GM10847 (cell line): ENCODE data around the gene ECHS1.

ENCODE experiments used
- POLR2A ChIP-seq: IDR thresholded peaks from 2 replicates; pipeline ENCODE4 v1.6.1; 2011; ENCODE audit not compliant: insufficient read length; ENCODE audit errors: extremely low read depth

Gene ECHS1

DNA sequence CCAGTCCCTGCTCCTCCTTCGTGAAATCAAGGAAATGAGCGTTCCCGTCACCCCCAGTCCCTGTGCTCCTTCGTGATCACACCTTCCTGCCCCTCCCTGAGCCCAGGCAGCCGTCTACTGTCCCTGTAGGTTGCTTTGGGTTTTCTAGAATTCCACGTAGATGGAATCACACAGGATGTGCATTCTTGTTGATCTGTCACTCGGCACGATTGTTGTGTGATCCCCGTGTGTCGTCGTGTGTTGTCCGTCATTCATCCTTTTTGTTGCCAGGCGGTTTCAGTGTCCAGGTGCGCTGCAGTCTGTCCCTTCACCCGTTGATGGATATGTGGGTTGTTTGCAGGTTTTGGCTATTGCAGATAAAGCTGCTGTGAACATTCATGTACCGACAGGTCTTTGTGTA, 30.2 kb upstream of the ECHS1 start:
- no peak for TF ChIP-seq POLR2A

DNA sequence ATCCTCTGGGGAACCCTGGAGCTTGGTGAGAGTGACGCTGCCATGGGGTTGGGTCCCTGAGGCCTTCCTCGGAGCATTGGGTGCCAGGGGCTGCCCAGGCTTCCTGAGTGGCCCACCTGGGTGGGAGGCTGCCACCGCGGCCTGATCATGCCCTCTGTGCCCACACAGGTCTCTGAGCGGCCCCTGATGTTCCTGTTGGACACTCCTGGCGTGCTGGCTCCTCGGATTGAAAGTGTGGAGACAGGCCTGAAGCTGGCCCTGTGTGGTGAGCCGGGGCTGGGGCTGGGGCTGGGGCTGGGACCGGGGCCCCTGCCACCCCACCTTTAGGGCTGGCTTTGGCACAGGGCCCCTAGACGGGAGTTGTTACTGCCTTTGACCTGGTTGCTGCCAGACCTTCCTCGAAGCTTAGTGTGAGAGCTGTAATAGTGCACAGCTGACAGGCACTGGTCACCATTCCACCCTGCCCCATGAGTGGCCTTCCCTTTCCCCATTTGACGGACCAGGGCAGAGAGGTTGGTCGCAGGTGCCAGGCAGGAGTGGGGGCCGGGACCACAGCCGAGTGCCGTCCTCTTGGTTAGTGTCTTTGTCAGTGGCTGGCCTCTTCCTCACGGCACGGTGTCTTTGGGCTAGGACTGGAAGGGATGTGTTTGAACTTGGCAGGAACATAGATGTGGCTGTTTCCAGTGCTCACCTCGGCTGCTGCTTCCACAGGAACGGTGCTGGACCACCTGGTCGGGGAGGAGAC, 29.0 kb upstream of the ECHS1 start:
- no peak for TF ChIP-seq POLR2A

DNA sequence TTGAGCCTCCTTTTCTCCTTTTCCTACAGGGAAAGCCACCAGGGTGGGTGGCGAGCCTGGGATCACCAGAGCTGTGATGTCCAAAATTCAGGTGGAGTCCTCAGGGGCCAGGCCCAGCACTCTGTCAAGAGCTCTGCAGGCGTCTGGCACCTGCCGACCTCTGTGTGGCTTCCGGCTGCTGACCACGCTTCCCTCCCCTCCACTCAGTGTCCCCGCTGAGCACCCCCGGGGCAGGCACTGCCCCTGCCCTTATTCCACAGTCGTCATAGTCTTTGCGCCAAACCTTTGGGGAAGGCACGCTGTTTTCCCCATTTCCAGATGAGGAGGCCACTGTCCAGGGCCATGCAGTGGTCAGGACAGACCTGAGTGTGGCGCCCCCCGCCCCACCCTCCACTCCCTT, 28.3 kb upstream of the ECHS1 start:
- no peak for TF ChIP-seq POLR2A

DNA sequence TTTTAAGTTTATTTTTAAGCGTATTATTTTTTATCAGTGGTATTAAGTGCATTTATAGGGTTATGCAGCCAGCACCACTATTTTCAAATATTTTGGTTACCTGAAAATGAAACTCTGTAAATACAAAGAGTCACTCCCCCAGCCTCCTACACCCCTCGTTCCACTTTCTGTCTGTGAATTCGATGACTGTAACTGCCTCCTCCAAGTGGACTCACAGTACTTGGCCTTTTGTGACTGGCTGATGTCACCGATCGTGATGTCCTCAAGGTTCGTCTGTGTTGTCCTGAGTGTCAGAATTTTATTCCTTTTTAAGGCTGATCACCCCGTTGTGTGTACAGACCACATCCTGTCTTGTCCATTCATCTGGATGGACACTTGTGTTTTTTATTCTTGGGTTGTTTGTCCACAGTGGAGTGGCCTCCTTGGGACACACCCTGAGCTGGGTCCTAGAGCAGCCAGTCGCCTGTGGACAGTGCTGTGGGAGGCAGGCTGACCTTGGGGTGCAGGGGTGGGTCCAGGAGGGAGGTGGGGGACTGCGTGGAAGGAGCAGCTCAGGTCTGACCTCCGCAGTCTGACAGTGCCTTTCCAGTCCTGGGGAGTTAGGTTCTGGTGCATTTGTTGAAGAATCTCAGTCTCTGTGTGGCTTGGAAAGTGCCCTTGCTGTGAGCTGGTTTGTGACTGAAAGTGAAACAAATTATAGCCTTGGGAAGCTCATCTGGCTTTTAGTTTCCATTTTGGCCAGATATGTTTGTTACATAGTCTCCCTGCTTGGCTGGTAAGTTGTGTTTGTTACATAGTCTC, 27.7 kb upstream of the ECHS1 start:
- no peak for TF ChIP-seq POLR2A

DNA sequence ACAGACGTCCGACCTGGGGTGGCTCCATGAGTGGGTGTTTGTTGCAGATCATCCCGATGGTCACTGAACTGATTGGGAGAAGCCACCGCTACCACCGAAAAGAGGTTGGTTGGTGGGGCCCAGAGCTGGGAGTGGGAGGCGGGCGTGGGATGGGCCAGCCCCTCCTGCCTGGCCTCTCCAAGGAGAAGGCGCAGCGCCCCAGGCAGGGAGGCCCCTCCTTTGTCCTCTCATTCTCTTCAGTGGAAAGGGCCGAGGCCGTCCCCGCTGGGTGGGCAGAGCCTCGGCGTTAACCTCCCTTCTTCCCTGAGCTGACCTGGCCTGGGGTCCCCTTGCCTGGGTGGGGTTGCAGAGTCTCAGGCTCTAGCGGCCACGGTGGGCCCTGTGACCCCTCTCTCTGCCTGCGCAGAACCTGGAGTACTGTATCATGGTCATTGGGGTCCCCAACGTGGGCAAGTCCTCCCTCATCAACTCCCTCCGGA, 26.0 kb upstream of the ECHS1 start:
- TF ChIP-seq POLR2A, result no peak

DNA sequence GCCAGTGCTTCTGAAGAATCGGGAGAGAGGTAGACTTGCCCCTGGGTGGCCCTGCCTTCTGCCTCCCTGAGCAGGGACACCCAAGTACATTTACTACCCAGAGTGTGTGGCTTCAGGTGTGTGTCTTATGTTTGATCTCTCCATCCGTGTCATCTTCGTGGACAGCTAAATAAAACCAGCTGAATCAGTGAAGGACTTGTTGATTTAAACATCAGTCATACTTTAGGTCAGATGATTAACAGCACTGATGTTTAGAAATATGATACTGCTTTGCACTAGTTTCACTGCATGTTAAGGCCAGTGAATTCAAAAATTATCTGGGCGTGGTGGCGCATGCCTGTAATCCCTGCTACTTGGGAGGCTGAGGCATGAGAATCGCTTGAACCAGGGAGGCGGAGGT, 24.8 kb upstream of the ECHS1 start:
- no peak for TF ChIP-seq POLR2A

DNA sequence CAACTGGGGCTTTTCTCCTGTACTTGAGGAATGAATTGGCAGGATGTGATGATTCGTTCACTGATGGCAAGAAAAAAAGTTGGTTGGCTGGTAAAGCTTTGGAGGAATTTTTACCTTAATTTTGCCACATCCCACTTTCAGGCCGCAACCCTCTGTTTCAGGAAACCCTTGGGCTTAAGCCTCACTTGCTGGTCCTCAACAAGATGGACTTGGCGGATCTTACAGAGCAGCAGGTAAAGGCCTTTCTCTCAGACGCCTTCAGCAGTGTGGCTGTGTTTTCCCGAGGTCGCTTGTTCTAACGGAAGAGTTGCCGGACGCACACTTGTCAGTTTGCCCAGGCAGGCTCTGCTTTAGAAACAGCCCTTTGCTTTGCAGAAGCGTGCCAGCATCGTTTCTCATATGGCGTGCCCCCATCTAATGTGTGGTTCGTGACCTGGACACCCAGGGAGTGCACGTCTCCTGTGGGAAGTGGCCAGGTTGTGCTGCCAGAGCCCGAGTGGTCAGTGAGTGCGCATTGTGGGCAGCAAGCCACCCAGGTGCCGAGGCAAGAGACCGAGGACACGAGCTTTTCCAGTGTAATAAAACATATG, 23.0 kb upstream of the ECHS1 start:
- TF ChIP-seq POLR2A, result no peak

DNA sequence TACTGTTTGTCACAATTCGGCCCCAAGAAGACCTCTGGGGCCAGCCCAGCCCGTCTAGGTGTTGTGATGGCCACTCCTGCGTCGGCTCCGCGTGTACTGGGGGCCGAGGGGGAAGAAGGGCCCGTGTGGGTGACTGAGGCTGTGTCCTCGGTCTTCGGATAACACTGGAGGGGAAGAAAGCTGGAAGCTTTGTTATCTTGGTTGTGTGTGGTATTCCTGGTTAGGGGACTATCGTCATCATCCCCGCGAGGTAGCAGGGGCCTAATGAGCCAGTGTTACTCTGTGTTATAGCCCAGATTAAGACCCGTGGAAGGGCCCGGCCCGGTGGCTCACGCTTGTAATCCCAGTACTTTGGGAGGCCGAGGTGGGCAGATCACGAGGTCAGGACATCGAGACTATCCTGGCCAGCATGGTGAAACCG, 21.7 kb upstream of the ECHS1 start:
- TF ChIP-seq POLR2A, result no peak

DNA sequence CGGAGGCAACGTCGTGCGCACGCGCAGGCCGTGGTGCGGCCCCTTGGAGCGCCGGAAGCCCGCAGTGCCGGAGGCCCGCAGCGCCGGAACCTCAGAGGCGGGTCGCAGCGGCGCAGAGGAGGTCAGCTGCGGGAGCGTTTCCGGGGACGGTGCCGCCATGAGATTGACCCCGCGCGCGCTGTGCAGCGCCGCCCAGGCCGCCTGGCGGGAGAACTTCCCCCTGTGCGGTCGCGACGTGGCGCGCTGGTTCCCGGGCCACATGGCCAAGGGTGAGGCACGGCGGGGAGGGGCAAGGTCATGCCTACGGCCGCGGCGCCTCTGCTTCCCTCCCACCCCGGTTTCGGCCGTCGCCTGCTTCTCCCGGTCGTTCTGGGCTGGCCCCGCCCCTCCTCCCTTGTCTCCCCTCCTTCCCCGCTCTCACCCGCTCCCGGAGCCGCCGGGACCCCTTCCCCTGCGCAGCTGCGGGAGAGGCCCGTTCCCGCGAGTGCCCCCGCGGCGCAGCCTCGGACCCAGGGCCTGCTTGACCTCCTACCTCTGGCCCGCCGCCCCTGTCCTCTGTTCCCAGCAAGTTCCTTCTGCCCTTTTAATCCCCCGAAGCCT, 21.0 kb upstream of the ECHS1 start, which contains the start of gene MTG1:
TSS of gene MTG1 (plus strand) at position 94 of the 600 bp plus-strand sequence. CDS start at position 158, 64 bp downstream.
- TF ChIP-seq POLR2A, result peak; percentile 82

DNA sequence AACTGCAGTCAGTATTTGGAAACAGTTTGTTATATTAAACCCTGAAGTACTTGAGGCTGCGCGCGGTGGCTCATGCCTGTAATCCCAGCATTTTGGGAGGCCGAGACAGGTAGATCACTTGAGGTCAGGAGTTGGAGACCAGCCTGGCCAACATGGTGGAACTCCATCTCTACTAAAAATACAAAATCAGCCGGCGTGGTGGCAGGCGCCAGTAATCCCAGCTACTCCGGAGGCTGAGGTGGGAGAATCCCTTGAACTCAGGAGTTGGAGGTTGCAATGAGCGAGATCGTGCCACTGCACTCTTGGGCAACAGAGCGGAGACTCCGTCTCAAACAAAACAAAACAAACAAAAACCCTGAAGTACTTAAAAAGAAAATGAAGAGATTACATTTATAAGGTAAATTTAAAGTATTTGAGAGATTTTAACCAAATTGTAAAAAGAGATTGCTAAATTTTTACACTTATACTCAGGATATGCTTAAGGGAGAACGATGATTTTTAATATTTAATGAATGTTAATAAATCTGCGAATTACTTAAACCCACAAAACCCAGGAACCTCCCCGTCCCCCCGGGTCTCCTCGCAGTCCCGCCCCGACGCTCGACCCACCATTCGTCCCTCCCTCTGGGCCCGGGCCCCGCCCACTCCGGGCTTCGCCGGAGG, 20.4 kb upstream of the ECHS1 start:
- no peak for TF ChIP-seq POLR2A

DNA sequence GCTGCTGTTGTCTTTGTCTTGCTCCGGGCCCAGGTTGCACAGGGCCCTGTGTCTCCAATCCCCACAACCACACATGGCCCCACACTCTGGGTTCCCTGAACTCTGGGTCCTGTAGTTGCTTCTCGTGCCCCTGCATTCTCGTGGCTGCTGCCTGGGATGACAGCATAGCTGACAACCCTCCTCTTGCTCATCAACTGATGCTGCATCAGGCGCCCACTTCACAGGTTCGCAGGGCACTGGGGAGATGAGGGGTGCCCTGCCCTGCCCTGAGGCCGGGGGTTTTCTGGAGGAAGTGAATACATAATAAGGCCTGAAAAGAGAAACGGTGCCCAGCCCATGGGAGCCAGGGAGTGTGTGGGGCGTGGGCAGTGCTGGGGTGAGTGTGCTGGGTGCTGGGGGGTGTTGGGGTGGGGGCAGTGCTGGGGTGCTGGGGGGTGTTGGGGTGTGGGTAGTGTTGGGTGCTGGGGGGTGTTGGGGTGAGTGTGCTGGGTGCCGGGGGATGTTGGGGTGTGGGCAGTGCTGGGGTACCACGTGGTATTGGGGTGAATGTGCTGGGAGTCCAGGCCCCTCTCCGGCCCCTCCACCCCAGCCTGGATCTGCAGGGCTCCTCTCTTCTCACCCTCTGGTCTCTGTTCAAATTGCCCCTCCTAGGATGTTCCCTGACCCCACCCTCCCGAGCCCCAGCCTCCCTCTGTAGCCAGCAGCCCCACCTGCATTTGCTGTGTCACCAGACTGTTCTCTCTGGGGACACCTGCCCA, 18.8 kb upstream of the ECHS1 start:
- TF ChIP-seq POLR2A, result no peak

DNA sequence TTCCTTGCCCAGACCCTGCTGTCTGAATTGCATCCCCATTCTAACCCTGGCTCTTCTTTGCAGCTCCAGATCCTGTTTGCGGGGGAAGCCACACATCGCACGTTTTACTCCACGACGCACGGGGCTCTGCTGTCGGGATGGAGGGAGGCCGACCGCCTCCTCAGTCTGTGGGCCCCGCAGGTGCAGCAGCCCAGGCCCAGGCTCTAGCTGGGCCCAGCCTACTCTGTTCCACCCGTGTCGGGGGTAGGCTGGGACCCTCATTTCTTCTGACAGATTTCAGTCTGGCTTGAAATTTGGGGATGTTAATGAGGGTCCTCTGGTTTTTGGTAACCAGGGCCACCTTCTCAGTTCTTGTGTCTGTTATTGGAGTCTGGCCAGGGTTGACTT, 18.1 kb upstream of the ECHS1 start:
- no peak for TF ChIP-seq POLR2A

DNA sequence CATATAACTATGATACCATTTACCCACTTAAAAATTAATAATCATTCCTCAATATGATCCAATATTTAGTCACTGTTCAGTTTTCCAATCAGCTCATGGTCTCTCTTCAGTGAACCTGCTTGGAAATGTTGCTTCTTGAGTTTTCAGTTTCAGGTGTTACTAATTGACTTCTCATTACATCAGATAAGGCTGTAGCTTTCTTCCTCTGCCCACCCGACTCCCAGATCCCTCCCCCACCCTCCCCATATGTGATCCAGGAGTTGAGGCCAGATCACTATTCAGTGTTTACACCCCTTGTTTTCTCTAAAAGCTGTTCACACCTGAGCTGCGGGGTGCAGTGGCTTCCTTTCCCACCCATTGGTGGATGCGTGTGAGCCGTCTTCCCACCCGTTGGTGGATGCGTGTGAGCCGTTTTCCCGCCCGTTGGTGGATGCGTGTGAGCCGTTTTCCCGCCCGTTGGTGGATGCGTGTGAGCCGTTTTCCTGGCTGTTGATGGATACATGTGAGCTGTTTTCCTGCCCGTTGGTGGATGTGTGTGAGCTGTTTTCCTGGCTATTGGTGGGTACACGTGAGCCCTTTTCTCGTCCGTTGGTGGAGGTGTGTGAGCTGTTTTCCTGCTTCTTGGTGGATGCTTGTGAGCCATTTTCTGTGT, 17.6 kb upstream of the ECHS1 start:
- TF ChIP-seq POLR2A, result no peak
